Caki2 (cell line): Measurements from ENCODE around the gene MYO1A. TPM values are rescaled to one million over a fixed set of nuclear protein-coding genes. Genes with fewer than 3 reads are reported as not detected.
"Not testable (repeated sequence)": the region's sequence is repeated elsewhere in the genome, so short reads cannot be mapped to it uniquely, and the experiment has no call there.

Source experiments
- DNase-seq: peaks from one replicate; pipeline ENCODE4 v3.0.0-alpha.2; 2015; ENCODE audit warnings: low read depth
- in situ Hi-C: cut with HindIII; loops from 2 replicates; pipeline ENCODE4 v1.10.0; 2016; ENCODE audit warnings: low sequenced_read_pairs, low pct_unique_long_range_greater_than_20kb, mixed read lengths
- total RNA-seq: library from RNA; depleted of rRNA; stranded (reverse); fragments of >200 nt; shearing (Covaris generic); gene quantifications from 2 replicates; pipeline ENCODE4 v1.2.3, GENCODE V29; 2014; ENCODE audit warnings: low replicate concordance

Gene MYO1A
- total RNA-seq, 1 experiment from 2014 or later: not detected

DNA sequence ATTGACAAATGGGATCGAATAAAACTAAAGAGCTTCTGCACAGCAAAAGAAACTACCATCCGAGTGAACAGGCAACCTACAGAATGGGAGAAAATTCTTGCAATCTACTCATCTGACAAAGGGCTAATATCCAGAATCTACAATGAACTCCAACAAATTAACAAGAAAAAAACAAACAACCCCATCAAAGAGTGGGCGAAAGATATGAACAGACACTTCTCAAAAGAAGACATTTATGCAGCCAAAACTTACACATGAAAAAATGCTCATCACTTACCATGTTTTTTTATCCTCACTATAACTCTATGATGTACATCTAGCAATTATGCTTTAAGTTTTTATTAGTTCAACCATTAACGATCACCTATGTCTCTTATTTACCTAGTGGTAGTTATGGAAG is 4.0 kb upstream of the MYO1A start:
- in situ Hi-C loops: not testable (repeated sequence)

DNA sequence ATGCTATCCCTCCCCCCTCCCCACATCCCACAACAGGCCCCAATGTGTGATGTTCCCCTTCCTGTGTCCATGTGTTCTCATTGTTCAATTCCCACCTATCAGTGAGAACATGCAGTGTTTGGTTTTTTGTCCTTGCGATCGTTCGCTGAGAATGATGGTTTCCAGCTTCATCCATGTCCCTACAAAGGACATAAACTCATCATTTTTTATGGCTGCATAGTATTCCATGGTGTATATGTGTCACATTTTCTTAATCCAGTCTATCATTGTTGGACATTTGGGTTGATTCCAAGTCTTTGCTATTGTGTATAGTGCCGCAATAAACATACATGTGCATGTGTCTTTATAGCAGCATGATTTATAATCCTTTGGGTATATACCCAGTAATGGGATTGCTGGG is 3.2 kb upstream of the MYO1A start:
- DNase-seq, in situ Hi-C loops: not testable (repeated sequence)

More for the DNA sequence above, 4.0 kb upstream of the MYO1A start:
- not testable (repeated sequence) for DNase-seq

DNA sequence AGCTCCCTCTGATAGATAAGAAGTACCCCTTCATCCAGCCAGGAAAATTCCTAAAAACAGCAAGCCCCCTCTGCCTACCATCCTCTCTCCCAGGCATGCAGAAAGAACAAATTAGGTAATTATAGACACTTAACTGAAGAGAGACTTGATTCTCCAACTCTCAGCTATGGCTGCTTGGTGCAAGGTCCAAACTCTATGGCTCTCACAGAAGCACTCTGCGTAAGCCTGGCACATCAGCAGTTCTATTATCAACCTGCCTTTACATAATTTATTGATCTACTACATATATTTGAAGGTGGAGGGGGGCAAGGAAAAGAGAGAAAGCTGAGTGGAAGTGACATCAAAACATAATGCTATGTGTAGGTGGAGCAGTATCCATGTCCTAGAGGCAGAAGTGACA is 1.1 kb upstream of the MYO1A start:
- no peak for DNase-seq
- in situ Hi-C loops: no loop called here

DNA sequence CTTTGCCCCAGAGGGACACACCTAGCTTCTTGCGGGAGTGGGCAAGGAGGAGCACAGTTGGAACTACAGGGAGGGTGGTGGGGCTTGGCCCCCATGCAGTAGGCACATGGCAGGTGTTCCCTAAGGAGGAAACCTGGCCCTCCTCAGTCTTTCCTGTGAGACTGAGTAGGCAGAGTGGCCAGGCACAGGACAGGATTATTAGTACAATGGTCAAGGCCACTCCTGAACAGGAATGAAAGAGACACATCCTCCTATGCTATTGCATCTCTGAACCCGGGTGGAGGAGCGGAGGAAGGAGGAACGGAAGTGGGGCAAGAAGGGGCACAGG is 846 bp downstream of the MYO1A start:
- in situ Hi-C loops: no loop called here
- DNase-seq: no peak

DNA sequence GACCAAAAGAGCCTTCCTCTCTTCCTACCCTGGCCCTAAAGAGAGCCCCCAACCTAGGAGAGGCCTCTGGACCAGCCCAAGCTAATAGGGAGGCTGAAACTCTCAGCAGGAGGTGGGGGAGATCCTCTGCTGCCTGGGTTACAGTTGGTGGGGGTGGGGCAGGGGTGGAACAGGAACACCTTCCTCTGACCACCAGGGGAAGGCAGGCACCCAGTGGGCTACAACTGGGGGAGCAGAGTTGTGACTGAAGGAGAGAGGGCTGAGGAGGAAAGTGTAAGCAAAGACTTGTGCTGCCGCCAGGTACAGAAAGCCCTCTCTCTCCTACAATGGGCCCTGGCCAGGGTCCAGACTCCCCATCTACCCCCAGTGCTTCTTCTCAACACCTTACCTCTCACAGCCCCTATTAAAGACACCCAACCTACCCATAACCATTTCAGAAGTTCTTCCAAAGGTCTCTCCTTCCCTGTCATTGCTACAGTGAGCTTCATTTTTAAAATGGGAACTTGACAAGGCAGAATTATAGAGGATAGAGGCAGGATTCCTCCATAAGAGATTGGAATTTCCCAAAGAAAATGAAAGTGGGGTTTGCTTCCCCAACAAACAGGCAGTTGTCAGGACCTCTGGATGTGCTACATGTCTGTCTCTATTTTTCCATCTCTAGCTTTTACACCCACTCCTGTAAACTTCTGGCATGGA is 1.4 kb downstream of the MYO1A start:
- in situ Hi-C loops: no loop called here
- no peak for DNase-seq

DNA sequence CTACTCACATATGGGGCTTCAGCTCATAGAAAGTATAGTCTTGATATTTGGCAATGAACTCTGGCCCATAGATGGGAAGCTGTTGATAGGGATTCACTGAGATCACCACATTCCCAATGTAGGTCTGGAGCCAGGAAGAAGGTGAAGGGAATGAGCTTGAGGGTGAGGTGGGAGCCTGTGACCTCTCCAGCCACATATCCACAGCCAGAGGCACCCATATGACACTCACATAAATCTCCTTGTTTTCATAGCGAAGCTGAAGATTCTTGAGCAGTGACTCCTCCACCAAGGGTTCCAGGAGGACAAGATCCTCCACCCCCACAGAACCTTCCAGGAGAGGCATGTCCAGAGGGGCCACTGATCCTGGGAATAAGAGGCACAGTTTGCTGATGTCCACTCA is 1.9 kb downstream of the MYO1A start:
- in situ Hi-C loops: no loop called here
- peak; percentile 12 for DNase-seq

DNA sequence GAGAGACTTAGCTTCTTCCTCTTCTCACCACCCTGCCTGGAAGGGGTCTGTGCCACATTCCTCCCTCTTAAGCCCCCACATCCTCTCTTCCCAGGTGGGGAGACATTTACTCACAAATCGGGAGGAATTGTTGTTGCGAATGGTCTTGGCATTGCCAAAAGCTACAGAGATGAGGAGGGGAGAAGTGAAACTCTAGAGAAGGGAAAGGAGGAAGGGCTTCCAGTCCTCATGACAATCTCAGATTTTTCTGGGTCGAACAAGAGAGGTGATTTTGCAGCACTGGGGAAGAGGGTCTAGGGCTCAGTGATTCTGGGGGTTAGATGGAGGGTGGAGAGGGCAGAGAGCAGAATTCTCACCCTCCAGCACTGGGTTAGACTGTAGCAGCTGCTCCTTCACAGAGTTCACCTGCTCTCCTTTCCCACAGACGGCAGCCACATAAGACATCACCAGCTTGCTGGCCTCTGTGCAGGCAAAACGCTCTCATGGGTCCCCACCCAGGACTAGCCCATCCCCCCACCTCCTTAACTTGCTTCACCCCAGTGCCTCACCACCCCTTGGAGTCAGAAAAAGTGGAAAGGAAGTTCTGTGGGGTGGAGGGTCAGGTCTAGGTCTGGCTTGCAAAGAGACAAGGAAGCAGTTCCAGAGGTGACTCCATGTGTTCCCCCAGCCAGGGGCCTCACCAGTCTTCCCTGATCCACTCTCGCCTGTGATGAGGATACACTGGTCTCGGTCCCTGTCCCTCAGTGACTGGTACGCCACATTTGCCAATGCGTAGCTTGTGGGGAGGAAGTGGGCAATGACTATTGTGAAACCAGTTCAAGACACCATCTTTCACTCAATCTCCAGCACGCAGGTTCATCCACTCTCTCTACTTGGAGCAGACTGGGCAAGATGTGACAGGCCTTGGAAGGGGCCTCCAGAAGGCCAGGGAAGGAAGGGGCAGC is 2.7 kb downstream of the MYO1A start:
- no peak for DNase-seq
- in situ Hi-C loops: no loop called here

DNA sequence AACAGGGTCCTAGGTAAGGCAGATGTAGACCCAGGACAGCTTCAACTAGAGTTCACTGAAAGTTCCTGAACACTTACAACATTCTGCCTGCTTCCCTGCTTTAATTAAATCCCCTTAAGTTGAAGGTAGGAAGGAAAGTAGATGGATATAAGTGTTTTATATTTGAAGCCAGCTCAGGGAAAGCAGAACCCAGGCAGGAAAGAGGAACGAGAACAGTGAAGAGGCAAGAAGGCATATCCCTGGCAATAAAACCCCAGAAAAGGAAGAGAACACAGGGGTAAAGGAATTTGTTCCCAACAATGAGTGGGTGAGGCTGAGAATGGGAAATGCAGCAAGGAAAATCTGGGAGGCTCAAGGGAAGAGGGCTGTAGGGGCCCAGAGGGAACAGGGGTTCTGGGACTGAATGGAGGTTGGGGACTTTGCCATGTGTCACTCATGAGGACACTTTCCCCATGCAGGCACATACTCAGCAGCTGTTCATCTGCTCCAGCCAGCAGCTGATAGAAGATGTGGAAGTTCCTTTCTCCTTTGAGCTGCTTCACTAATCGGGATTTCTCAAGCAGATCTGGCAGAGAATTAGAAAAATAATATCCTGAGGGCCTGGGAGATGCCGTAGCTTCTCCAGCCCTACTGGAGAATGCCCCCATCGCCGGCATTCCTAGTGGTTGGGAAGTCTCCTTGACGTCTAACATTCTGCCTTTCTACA is 3.7 kb downstream of the MYO1A start:
- in situ Hi-C loops: no loop called here
- no peak for DNase-seq

DNA sequence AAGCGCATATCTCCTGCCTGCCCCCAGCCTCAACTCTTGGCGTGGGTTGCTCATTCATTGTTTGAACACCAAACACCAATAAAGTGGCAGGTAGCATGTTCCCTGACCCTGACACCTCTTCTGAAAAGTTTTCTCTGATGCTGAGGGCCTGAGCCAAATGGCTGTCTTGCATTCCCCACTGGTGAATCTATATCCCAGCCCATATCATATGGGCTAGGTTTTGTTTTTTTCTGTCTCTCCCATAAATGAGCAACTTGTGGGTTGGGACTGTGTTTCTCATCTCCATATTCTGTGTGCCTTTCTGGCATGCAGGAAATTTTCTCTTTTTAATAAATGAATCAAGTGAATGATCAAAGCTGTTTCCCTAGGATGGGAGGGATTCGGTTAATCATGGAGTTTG is 5.0 kb downstream of the MYO1A start:
- in situ Hi-C loops: no loop called here
- DNase-seq: no peak

DNA sequence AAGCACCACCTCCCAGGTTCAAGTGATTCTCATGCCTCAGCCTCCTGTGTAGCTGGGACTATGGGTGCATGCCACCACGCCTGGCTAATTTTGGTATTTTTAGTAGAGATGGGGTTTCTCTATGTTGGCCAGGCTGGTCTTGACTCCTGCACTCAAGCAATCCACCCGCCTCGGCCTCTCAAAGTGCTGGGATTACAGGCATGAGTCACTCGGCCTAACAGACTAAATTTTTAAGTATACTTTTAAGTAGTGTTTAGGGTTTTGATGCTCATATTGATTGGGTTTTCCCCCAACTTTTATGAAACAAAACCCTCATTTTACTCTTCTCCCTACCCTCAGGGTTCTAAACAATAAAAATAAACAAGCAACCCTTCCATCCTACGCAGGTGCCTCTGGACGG is 5.5 kb downstream of the MYO1A start:
- no peak for DNase-seq
- in situ Hi-C loops: no loop called here

DNA sequence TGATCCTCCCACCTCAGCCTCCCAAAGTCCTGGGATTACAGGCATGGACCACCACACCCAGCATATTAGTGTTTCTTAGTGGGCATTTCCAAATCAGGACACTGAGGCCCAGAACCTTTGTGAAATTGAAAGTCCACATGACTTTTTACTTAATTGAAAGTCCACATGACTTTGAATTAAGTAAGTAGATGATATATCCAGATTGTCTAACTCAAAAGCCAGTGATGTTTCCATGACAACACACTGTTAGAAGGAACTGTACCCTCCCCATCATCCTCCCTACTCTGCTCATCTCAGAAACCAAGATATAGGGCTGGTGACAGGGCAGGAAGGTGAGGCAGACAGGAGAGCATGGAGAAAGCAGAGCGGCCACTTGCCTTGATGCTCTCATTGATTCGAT is 7.2 kb downstream of the MYO1A start:
- no peak for DNase-seq
- in situ Hi-C loops: no loop called here

DNA sequence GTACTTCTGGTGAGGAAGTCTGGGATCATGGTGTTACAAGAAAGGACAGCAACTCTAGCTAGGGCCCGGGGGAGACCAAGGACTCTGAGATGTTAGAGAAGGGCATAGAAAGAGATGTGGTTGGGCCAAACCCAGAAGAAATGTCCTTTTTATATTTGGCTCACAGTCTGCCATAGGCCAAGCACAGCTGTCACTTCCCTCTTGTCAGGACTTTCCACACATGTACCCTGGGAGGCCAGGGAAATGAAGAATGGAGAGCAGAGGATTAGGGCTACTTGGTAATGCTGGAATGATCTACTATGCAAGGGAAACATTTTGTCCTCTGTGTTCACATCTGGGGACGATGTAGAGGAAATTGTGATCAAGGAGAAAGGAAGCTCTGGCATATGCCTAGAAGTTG is 9.2 kb downstream of the MYO1A start:
- in situ Hi-C loops: no loop called here
- DNase-seq: no peak

DNA sequence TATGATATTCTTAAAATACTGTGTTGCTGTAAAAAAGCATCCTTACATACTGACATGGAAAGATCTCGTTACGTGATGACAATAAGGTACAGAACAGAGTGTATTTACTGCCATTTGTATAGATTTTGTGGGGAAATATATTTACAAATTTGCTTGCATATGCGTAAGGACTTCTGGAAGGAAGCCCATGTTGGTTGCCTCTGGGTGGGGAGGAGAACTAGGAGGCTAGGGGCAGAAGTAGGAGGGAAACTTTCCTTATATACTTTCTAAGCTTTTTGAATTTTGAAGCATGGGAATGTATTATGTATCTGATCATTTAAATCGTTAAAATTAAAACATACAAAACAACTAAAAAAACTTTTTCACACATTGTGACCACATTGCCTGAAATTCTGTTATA is 9.7 kb downstream of the MYO1A start:
- in situ Hi-C loops: no loop called here
- no peak for DNase-seq

DNA sequence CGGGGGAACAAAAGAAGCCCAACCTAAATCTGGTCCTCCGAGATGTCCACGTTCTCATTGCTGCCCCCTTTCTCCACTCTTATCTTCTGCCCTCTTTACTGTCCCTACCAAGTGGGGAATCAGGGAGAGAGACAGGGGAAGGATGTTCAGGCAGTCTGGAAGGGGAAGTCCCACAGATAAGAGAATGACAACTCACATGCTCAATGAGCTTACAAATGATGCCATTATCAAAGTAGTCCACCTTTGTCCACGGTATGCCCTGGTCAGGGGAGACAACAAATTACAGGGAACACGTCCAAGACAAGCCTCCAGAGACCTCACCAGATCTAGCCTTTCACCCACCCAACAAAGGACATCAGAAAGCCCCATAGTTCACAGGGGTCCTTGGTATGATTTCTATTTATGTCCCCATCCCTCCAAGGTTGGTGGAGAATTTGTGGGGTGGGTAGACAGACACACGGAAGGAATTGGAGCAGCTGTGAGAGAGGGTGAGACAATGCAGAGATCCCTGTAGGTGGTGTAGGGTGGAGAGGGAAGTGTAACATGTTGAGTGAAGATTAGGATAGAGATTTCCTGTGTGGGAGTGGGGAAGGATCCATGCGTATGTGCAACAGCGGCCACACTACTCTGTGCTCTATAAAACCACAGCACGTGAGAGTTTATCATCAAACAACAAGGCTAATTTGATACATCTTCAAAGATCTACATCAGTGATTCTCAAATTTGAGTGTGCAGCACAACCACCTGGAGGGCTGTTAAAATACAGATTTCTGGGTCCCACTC is 10.7 kb downstream of the MYO1A start:
- in situ Hi-C loops: no loop called here
- DNase-seq: no peak

DNA sequence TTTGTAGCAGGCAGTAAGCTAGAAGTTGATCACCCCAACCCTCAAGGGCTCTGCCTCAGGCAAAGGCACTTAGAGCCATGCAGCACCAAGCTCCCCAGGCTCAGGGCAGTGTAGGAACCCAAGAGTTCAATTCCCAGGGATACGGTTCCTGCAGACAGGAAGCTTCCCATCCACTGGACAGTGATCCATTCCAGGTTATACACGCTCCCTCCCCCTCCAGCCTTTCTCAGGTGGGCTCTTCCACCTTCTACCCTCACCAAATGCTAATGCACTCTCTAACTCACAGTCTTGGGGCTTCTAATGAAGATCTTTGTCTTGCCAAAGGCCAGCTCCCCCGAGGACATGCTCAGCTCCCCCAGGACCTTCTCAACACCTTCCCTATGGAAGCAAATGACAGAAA is 12.7 kb downstream of the MYO1A start:
- DNase-seq: no peak
- in situ Hi-C loops: no loop called here

DNA sequence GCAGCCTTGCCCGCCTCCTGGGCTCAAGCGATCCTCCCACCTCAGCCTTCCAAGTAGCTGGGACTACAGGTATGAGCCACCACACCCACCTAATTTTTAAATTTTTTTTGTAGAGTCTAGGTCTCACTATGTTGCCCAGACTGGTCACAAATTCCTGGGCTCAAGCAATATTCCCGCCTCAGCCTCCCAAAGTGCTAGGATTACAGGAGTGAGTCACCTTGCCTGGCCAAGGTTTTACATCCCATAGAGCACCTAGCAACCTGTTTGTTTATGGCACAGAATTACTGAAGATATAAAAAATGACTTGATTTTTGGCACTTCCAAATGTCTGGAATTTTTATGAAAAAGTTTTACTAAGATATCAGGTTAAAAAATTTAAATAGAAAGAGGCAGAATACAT is 16.5 kb downstream of the MYO1A start:
- DNase-seq: no peak
- in situ Hi-C loops: no loop called here

DNA sequence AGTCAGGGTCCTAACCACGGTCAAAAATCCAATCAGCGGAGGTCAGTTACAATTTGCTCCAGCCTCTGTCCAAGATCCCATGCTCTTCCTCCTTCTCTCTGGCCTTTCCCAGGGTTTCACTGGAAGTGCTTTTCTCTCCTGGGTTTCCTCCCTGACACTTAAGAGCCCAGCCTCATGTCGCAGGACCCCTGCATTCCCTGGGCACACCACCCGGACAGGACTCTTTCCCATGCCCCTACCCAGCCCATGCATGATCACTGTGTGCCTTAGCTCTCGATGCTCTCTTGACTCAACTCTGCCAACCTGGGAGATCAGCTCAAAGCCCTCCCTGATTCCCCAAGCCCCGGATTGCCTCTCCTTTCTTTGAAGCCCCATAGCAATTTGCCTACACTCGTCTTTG is 18.1 kb downstream of the MYO1A start:
- no peak for DNase-seq
- in situ Hi-C loops: no loop called here

DNA sequence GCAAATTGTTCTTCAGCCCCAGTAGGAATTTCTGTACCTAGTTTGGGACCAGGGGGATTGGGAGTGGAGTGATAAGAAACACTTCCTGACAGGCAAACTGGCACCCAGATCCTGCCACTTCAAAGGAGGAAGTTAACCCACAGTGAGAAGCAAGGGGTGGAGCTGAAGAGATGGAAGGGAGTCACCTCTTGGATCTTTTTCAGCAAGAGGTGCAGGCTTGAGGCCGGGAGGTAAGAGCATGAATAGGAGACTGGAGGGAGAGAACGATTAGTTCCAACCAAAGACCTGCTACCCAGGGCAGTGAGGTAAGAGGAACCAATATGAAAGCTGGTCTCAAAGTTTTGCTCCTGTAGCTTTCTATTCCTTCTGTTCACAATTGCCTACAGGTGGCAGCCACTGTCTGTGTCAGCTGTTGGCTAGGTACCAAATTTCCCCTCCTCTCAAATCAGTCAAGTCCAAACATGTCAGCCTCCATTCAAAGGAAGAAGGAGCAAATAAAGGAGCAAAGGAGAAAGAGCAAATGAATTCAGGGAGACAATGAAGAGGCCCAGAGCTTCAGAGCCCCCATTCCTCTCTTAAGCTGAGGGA is 18.7 kb downstream of the MYO1A start:
- in situ Hi-C loops: no loop called here
- DNase-seq: peak; percentile 26
